ENCODE measurements around the gene CATSPERE. TPM values are rescaled to one million over a fixed set of nuclear protein-coding genes. Genes with fewer than 3 reads are reported as not detected.

Gene CATSPERE, protein sequence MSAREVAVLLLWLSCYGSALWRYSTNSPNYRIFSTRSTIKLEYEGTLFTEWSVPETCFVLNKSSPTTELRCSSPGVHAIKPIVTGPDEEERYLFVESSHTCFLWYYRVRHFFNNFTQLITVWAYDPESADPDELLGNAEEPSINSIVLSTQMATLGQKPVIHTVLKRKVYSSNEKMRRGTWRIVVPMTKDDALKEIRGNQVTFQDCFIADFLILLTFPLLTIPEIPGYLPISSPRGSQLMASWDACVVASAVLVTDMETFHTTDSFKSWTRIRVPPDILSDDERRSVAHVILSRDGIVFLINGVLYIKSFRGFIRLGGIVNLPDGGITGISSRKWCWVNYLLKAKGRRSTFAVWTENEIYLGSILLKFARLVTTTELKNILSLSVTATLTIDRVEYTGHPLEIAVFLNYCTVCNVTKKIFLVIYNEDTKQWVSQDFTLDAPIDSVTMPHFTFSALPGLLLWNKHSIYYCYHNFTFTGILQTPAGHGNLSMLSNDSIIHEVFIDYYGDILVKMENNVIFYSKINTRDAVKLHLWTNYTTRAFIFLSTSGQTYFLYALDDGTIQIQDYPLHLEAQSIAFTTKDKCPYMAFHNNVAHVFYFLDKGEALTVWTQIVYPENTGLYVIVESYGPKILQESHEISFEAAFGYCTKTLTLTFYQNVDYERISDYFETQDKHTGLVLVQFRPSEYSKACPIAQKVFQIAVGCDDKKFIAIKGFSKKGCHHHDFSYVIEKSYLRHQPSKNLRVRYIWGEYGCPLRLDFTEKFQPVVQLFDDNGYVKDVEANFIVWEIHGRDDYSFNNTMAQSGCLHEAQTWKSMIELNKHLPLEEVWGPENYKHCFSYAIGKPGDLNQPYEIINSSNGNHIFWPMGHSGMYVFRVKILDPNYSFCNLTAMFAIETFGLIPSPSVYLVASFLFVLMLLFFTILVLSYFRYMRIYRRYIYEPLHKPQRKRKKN
- 0.14 TPM in 1 of 2 replicates, not detected in the other for total RNA-seq

DNA sequence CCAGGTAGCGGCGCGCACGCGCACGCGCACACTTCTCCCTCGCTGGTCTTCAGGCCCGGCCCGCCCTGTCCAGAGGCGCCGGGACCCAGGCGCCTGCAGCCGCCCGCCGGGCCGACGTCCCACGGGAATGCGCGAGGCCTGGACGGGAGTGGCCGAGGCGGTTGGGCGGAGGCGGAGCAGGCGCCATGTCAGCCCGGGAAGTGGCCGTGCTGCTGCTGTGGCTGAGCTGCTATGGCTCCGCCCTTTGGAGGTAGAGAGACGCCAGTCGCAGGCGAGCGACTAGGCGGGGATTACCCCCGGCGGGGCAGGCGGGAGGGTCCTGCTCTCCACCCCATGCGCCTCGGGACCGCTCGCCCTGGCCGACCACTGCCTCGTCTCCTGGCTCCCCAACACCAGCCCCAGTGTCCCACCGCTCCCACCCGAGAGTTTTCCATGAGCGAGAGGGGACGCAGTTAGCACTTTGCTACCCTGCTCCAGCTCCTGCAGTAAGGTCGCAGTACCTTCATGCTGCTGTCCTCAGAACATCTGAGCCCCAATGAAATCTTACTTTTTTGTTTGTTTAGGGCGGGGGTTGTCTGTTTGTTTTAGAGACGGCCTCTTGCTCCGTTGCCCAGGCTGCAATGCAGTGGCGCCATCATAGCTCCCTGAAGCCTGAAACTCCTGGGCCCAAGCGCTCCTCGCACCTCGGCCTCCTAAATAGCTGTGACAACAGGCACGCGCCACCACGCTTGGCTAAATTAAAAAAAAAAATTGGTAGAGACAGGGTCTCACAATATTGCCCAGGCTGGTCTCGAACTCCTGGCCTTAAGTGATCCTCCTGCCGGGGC lies at the start of gene CATSPERE:
Gene CATSPERE (plus strand): TSS at position 29 of the 827 bp plus-strand sequence. CDS start 157 bp downstream, at position 186.
- intact Hi-C loops (cut with micrococcal nuclease), result loop anchor here (1.0 kb wide), 1 partner anchor 9 kb away; no protein-coding TSS in a partner anchor
- H3K27ac Mint-ChIP-seq, result peak within 1 kb of the TSS; percentile 87
- peaks cover 2% of the 10 kb centered on the region for H3K27me3 Mint-ChIP-seq
- DNase-seq, result peak; percentile 94
- H3K4me3 Mint-ChIP-seq, result peak within 1 kb of the TSS; percentile 79
- H3K9me3 Mint-ChIP-seq, result peaks cover 13% of the 10 kb centered on the region
- peaks cover 14% of the 10 kb centered on the region for H3K4me1 Mint-ChIP-seq
- peaks cover 8% of the 10 kb centered on the region for H3K36me3 Mint-ChIP-seq (ENCODE audit: low read depth)

DNA sequence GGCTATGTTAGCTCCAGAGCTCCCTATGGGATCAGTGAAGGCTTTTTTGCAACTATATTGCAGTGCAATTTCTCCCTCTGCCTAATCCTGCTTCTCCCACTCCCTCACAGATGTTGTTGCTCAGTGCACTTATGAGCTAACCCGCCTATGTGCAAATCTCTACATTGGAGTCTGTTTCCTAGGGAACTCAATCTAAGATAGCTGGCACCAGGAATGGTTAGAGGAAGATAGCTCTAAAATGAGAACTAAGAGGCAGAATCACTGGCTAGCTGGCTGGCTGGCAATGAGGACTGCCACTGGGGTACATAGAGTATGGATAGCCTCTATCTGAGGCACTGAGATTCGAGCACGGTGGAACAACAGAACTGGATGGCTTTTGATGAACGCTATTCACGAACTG lies 48.9 kb upstream of the CATSPERE start:
- peaks cover 86% of the 10 kb centered on the region for H3K36me3 Mint-ChIP-seq (ENCODE audit: low read depth)
- H3K4me3 Mint-ChIP-seq, result no peak overlapping the region
- DNase-seq, result no peak
- no peaks in the 10 kb centered on the region for H3K27me3 Mint-ChIP-seq
- no peaks in the 10 kb centered on the region for H3K9me3 Mint-ChIP-seq
- H3K27ac Mint-ChIP-seq, result no peak overlapping the region
- H3K4me1 Mint-ChIP-seq, result peaks cover 17% of the 10 kb centered on the region
- intact Hi-C loops (cut with micrococcal nuclease), result no loop called here

DNA sequence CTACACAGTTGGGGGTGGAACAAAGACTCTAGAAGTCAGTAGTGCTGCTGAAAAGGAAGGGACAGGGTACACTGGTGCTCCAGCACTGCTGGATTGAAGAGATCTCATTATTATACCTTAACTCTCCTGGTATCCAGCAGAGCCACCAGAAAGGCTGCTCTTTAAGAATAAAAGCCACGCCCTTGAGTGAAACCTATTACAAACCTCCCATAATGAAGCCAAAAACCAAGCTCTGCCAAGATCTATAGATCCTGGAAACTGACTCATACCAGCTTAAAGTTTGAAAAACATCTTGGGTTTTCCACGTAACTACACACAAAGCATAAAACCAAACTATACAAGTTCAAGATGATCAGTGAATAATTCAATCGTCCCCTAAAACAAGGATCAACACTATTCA lies 47.3 kb upstream of the CATSPERE start:
- Mint-ChIP-seq H3K9me3 (no peaks in the 10 kb centered on the region), H3K27ac (peak overlapping the region; percentile 83), H3K4me1 (peaks cover 20% of the 10 kb centered on the region), H3K27me3 (no peaks in the 10 kb centered on the region), H3K36me3 (ENCODE audit: low read depth) (peaks cover 92% of the 10 kb centered on the region), H3K4me3 (peak overlapping the region; percentile 2)
- intact Hi-C loops (cut with micrococcal nuclease), result no loop called here
- no peak for DNase-seq

DNA sequence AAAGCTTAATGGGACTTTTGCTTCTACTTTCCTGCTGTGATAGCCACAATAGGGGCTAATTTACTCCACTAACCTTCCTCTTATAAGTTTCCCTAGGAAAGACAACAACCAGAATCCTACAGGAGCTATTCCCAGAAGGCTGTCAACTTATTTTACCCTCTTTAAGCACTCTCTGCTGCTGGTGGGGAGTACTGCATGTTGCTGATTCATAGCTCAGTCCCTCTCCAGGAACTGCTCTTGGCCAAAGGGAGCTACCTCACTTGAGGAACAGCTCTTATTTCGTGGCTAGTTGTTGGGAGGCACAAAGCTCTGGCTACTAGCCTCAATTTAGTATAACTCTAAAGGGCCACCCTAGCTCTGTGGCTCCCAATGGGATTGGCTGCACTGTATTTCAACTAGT lies 46.5 kb upstream of the CATSPERE start:
- Mint-ChIP-seq H3K27me3 (no peaks in the 10 kb centered on the region), H3K4me1 (peaks cover 20% of the 10 kb centered on the region), H3K4me3 (no peak overlapping the region), H3K27ac (peak overlapping the region; percentile 3), H3K9me3 (no peaks in the 10 kb centered on the region), H3K36me3 (ENCODE audit: low read depth) (peaks cover 90% of the 10 kb centered on the region)
- intact Hi-C loops (cut with micrococcal nuclease), result no loop called here
- DNase-seq, result no peak

DNA sequence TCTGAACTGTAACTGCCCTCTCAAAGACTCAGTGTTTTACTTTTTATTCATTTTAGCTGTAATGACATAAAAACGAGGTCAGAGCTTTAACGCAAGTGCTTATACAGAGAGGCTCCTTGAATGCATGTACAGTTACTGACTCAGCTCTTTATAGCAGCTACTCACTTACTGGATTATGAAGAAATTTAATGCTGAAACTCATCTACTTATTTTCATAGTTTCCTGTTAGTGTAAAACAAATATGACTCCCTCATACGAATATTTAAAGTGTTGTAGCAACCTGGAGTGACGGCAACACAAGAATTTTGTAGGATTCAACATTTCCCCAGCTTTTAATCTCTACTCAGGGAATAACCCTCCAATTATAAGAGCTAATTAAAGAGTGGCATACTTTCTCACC lies 42.0 kb upstream of the CATSPERE start:
- no peak for DNase-seq
- Mint-ChIP-seq H3K36me3 (ENCODE audit: low read depth) (peaks cover 75% of the 10 kb centered on the region), H3K27me3 (no peaks in the 10 kb centered on the region), H3K27ac (no peak overlapping the region), H3K4me1 (peaks cover 15% of the 10 kb centered on the region), H3K4me3 (no peak overlapping the region), H3K9me3 (no peaks in the 10 kb centered on the region)
- intact Hi-C loops (cut with micrococcal nuclease), result no loop called here

DNA sequence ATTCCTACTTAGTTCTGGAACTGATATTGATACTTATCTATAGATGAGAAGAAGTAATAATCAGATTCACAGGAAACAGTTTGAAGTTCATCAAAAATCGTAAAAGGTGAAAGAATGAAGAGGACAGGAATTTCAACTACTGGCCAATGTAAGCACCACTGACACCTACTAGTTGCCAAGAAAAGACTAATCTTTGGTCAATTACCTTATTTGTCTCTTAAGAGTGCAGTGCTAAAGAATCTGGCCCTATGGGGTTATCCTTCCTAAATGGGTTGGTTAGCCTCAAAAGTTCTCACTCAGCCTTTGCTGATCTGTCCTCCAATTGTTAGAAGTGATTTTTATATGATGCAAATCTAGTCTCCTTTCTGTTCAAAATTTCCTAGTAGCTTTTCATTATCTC lies 38.9 kb upstream of the CATSPERE start:
- intact Hi-C loops (cut with micrococcal nuclease), result no loop called here
- Mint-ChIP-seq H3K27me3 (no peaks in the 10 kb centered on the region), H3K36me3 (ENCODE audit: low read depth) (peaks cover 62% of the 10 kb centered on the region), H3K9me3 (no peaks in the 10 kb centered on the region), H3K4me3 (no peak overlapping the region), H3K27ac (peak overlapping the region; percentile 12), H3K4me1 (peaks cover 17% of the 10 kb centered on the region)
- DNase-seq, result no peak

DNA sequence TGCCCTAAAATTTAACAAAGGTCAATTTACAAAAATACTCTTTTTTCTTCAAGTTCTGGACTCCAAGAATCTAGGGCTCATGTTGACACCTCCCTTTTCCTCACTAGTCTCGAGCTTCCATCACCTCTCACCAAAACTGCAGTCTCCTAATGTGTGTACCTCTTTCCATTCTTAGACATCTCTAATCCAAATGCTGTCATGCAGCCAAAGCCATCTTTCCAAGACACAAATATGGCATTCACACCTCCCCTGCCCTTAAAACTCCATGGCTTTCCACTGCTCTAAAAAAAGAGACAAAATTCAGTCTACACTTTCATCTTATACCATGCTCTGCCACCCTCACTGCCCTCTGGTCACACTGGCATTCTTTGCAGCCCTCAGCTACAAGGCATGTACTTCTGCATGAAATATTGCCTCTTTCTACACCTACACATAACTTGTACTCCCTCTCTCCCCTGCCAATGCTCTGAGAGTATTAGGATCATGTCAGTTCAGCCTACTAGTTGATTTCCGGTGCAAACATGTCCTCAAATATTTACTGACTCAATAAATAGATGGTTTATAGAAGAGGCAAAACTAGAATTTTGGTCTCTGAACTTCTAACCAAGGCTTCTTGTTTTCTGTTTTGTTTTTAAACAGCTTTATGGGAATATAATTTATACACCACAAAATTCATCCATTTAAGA lies 36.3 kb upstream of the CATSPERE start:
- Mint-ChIP-seq H3K4me3 (no peak overlapping the region), H3K27ac (no peak overlapping the region), H3K4me1 (peaks cover 19% of the 10 kb centered on the region), H3K27me3 (no peaks in the 10 kb centered on the region), H3K9me3 (no peaks in the 10 kb centered on the region), H3K36me3 (ENCODE audit: low read depth) (peaks cover 53% of the 10 kb centered on the region)
- no peak for DNase-seq
- intact Hi-C loops (cut with micrococcal nuclease), result no loop called here

DNA sequence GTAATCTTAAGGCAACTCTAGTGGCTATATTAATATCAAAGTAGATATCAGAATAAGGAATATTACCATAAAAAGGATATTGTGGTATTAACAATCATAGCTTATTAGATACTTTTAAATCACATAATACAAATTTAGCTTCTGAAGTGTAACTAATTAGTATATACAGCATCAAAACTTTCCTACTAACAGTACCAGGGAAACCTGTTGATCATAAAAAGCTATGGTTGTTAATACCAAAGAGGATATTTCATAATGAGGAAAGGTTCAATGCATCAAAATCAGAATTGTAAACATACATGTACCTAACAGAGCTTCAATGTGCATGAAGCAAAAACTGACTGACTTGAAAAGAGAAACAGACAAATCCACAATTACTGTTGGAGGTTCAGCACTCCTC lies 33.4 kb upstream of the CATSPERE start:
- Mint-ChIP-seq H3K36me3 (ENCODE audit: low read depth) (peaks cover 53% of the 10 kb centered on the region), H3K27me3 (no peaks in the 10 kb centered on the region), H3K4me3 (no peak overlapping the region), H3K9me3 (no peaks in the 10 kb centered on the region), H3K27ac (no peak overlapping the region), H3K4me1 (peaks cover 16% of the 10 kb centered on the region)
- intact Hi-C loops (cut with micrococcal nuclease), result no loop called here
- DNase-seq, result no peak

DNA sequence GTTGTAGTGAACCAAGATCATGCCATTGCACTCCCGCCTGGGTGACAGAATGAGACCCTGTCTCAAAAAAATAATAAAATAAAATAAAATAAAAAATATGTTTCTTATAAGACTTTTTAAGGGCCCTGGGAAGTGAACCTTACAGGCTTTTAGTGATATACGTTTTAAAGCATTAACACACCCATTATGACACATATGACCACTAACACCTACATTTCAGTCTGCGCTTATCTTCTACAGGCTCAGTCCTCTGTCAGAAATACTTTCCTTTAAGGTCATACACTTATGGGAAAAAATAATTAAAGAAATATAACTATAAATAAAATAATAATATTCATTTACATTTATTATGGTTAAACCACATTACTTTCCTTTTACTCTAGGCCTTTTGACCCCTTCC lies 31.3 kb upstream of the CATSPERE start:
- Mint-ChIP-seq H3K4me3 (no peak overlapping the region), H3K27ac (no peak overlapping the region), H3K27me3 (no peaks in the 10 kb centered on the region), H3K9me3 (no peaks in the 10 kb centered on the region), H3K4me1 (peaks cover 15% of the 10 kb centered on the region), H3K36me3 (ENCODE audit: low read depth) (peaks cover 47% of the 10 kb centered on the region)
- intact Hi-C loops (cut with micrococcal nuclease), result no loop called here
- DNase-seq, result no peak

DNA sequence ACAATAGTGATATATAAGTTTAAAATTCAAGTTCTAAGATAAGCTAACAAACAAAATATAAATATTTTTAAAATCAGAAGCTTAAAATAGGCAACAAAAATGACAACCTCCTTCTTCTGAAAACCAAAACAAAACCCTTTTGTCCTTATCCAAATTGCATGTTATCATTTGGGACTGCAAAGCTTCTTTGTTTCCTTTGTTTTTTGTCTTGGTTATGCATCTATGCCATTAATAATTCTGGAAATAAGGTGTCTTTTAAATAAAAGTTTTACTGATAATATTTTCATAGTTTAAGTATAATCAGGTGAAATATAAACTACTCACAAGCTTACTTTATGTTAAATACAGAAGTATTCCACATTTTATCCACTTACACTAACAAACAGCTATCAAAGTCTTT lies 29.9 kb upstream of the CATSPERE start:
- no peak overlapping the region for H3K27ac Mint-ChIP-seq
- H3K4me1 Mint-ChIP-seq, result peaks cover 22% of the 10 kb centered on the region

DNA sequence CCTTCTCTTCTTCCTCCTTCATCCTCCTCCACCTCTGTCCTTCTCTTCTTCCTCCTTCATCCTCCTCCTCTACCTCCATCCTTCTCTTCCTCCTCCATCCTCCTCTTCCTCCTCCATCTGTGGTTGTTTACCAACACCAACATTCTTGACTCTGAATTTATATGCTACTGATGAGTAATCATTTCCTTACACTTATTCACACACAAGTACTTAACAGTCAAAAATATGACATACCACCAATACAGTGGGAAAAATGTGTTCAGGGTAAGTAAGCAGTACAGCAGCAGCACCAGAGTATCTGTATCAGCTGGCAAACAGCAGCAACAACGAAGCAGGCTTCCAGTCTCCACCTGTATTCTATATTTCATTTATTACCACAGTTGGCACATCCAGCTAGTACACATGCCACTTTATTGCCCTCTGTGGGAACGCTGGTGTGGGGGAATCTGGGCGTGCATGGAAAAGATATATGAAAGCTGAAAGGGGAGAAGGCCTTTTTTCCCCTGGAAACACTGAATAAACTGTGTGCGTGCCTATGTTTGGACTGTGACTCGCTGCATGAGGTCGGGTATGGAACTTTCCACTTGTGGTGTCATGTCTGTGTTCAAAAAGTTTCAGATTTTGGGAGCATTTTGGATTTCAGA lies 25.4 kb upstream of the CATSPERE start:
- intact Hi-C loops (cut with micrococcal nuclease), result loop anchor here (1.0 to 5.0 kb wide), 4 partner anchors 15 to 583 kb away; partner anchors contain the start of gene AKT3
- Mint-ChIP-seq H3K27me3 (no peaks in the 10 kb centered on the region), H3K9me3 (no peaks in the 10 kb centered on the region), H3K27ac (peak overlapping the region; percentile 99), H3K4me1 (peaks cover 36% of the 10 kb centered on the region), H3K36me3 (ENCODE audit: low read depth) (peaks cover 35% of the 10 kb centered on the region), H3K4me3 (peak overlapping the region; percentile 63)
- peak; percentile 59 for DNase-seq

More for the DNA sequence above, 29.9 kb upstream of the CATSPERE start:
- DNase-seq, result no peak
- Mint-ChIP-seq H3K27me3 (no peaks in the 10 kb centered on the region), H3K4me3 (no peak overlapping the region), H3K36me3 (ENCODE audit: low read depth) (peaks cover 45% of the 10 kb centered on the region), H3K9me3 (no peaks in the 10 kb centered on the region)
- intact Hi-C loops (cut with micrococcal nuclease), result no loop called here

DNA sequence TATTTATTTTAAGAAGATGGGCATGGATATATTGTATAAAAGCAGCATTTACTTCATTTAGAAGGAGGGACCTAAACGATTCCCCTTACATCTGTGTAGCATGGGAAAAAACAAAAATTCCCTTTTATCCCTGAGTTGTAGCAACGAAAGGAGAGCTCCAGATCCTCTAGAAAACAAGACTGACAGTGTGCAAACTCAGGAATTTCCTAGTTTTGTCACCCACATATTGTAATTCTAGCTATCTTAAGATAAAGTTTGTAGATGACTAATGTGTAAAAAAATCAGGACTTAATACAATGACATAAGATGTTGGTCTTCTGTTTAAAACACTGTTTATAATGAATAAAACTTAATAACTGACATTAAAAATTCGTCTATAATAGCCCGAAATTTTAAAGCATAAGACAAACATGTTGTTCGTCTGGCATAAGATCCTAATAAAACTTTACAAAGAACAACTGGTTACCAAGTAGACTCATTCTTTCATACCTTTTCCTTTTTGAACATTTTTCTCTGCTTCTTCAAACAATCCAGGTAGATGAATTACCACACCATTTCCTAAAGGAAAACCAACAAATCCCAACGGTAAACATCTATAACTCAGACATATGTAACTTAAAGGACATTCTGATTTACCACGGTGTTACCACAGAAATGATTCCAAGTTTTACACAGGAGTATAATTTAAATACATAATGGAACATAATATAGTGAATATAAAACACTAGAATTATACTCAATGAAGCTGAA lies 24.6 kb upstream of the CATSPERE start:
- H3K36me3 Mint-ChIP-seq (ENCODE audit: low read depth), result peaks cover 34% of the 10 kb centered on the region
- peak overlapping the region; percentile 99 for H3K27ac Mint-ChIP-seq
- no peak for DNase-seq

More for the DNA sequence above, 24.6 kb upstream of the CATSPERE start:
- peak overlapping the region; percentile 63 for H3K4me3 Mint-ChIP-seq
- peaks cover 36% of the 10 kb centered on the region for H3K4me1 Mint-ChIP-seq
- intact Hi-C loops (cut with micrococcal nuclease), result loop anchor here (1.0 to 5.0 kb wide), 3 partner anchors 10 to 584 kb away; partner anchors contain the start of gene AKT3
- H3K9me3 Mint-ChIP-seq, result no peaks in the 10 kb centered on the region
- no peaks in the 10 kb centered on the region for H3K27me3 Mint-ChIP-seq

Data from activated CD4-positive, alpha-beta T cell treated with anti-CD3 and anti-CD28 coated beads, Interleukin-2, amount 10 ng/mL, durations not matched to agents 24 days and 14 days (primary cell).